ENCODE measurements around the gene TTC12.

DNA sequence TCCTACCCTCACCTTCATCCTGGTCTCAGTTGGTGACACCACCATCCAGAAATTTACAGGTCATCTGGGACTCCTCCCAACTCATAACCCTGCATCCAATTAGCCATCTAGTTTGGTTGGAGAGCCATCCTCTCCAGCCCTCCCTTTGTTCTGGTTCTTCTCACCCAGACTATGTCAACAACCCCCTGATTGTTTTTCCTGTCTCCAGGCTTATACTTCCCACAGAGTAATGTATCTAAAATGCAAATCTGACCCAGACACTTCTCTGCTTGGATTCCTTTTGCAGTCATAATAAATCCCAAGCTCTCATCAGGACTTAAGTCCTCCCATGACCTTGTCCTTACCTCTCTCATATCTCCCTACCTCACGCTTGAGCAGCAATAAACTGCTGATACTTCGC is 3.0 kb downstream of the TTC12 start:
- TF ChIP-seq CTCF (IDR thresholded peaks at IDR 0.05): no peak
- TF ChIP-seq POLR2A (IDR thresholded peaks at IDR 0.05): no peak

All from vagina (tissue), 2 donors.